HG03095 (cell line): ENCODE measurements around the gene BCAS1.

Source experiments
- ATAC-seq: cut with Tn5 transposase; IDR thresholded peaks from one replicate; pipeline ENCODE4 v1.9.1; 2021; ENCODE audit warnings: moderate library complexity; ENCODE audit not compliant: unreplicated experiment

BCAS1 gene

GRCh38 chr20:53914091-53914780, 156.2 kb downstream of the BCAS1 start:
- no peak for ATAC-seq

- no peak for ATAC-seq
Measured at GRCh38 chr20:53911301-53911700, 159.1 kb downstream of the BCAS1 start.

DNA sequence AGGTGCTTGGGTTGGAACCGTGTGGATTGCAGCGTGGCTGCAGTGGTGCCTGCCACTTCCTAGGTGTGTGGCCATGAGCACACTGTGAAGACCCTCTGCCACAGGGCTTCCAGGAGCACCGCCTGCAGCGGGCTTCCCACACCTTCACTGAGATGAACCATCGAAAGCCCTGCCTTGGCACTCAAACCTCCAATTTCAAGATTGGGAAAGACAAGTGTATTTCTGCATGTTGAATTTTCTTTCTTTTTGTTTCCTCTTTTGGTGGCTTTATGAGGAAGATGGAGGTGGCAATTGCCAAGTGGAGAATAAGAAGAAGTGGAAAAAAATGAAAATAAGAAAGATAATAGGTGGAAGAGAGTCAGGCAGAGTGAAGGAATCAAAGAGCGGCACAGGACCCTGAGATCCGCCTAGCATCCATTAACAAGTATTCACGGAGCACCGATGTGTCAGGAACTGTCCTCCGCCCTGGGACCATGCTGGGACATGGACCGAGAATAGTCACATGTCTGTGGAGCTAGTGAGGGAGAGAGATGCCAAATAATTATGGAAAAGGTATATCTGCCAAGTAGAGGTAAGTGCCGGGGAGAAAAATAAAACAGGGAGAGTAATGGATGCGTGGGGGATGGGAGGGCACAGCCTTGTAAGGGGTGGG, 159.9 kb downstream of the BCAS1 start:
- ATAC-seq = no peak

- no peak for ATAC-seq
Measured at GRCh38 chr20:53907968-53908751, 162.2 kb downstream of the BCAS1 start.

DNA sequence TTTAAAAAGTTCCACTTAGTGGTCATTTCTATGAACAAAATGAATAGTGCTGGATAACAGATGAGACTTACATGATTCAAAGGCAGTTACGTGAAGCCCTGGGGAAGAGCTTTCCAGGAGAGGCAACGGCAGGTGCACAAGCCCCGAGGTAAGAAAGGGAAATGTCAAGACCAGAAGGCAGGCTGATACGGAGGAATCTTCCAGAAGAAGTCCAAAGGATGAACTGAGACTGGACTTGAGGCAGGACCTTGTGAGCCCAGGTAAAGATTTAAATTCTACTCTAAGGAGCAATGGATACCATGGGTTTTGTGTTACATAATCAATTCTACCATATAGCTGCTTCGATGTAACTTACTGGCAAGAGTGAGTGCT, 164.6 kb downstream of the BCAS1 start:
- ATAC-seq = no peak

DNA sequence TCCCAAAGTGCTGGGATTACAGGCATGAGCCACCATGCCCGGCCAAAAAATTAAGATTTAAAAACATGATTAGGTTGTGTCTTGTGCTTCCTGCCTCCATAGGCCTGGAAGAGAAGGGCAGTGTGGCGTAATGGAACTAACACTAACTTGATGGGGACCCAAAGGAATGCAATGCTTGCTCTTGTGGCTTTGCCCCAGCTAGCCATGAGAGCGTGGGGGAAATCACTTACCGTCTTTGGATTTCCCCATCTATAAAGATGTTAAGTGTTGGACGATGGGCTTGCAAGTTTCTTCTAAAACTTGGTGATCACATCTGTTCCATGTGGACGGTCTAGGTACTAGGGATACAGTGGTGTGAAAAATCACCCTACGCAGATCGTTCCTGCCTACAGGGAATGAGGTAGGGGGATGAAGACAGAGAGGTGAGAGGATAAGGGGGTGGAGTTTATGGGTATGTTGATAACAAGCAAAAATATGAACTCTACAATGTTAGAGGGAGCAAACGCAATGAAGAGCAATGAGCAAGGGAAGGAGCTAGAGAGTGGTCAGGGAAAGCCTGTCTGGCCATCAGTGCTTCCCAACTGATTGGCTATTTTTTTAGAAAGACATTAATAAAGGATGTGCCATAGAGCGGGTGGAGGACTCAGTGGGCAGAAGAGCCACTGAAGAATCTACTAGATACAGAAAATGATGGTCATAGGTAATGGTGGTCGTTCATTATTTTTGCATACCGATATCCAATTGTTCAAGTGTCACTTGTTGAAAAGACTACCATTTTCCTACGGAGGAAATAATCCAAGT, 165.2 kb downstream of the BCAS1 start:
- ATAC-seq = no peak

GRCh38 chr20:53904261-53904660, 166.1 kb downstream of the BCAS1 start:
- no peak for ATAC-seq

GRCh38 chr20:53903652-53903987, 166.8 kb downstream of the BCAS1 start:
- no peak for ATAC-seq

GRCh38 chr20:53902968-53903651, 167.3 kb downstream of the BCAS1 start:
- no peak for ATAC-seq

- ATAC-seq = no peak
Measured at GRCh38 chr20:53901497-53902096, 168.8 kb downstream of the BCAS1 start.

DNA sequence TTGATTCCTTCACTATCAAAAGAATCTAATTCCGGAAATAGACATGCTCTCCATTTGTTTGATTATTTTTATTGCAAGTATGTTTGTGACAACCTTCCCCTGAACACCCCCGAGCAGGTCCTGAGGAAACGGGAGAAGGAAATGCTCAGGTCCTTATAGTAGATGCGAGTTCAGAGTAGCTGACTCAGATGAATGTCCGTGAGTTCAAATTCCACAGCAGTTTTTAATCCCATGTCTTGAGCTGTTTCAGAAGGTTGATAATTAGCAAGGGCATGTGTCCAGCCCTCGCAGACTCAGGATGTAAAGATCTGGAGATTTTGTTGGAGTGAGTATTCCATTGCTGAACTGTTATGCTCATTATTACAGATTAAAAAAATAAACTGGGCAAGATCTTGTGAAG, 169.3 kb downstream of the BCAS1 start:
- ATAC-seq = no peak

- ATAC-seq = no peak
Measured at GRCh38 chr20:53900380-53900999, 169.9 kb downstream of the BCAS1 start.

GRCh38 chr20:53899351-53900167, 170.8 kb downstream of the BCAS1 start:
- ATAC-seq = peak; percentile 86

DNA sequence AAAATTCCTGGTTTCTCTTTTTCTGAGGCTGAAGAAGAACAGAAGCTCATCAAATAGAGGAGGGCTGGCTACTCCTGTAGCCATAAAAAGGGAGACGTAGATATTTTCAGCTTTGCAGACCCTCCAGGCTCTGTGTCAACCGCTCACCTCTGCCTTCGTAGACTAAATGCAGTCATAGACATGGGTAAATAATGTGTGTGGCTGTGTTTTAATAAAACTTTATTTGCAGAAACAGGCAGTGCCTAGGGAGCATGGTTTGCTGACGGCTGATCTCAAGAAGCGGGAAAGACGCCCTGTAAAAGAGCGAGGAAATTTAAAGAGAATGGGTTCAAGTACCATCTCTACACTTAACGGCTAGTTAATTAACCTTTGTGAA, 171.8 kb downstream of the BCAS1 start:
- no peak for ATAC-seq

DNA sequence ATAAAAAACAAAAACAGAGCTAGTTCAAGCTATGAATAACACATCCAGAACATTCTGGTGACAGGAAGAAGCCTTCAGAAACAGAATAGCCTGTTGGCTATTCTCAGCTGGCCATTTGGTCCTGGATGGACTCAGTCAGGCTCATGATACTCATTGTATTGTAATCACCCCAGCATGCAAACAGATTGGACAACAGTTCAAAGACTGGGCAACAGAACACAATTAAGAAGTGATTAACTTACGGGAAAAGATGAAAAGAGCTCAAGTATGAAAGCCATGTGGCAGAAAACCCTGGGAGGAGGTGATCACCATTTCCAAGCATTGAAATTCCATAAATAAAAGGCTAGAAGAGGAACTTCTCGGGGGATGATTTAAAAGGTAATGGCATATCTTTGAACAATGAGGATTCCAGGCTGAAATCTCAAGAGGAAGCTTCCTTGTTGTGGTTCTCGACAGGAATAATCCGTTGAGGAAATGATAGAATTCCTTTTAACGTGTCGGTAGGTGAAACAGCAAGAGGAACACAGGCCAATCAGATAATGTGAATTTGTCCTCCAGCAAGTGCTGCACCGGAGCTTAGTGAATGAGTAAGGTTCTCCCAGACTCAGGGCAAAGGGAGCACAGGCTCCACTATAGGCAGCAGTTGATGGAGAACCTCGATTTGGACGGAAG, 172.4 kb downstream of the BCAS1 start:
- no peak for ATAC-seq

DNA sequence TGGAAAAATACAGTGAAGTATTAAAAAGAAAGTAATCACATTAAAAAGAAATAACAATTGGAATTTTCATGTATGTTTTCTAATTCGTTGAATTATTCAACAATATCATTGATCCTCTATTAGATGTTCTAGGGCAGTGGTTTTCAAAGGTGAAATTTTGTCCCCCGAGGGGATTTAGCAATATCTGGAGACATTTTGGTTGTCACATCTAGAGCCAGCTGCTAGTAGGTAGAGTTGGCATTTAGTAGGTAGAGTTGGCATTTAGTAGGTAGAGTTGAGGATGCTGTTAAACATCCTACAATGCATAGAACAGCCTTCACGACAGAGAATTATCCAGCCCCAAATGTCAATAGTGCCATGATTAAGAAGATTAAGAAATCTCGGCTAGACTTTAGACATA, 173.7 kb downstream of the BCAS1 start:
- ATAC-seq = no peak

- ATAC-seq = no peak
Measured at GRCh38 chr20:53896041-53896440, 174.4 kb downstream of the BCAS1 start.

GRCh38 chr20:53895385-53895755, 175.0 kb downstream of the BCAS1 start:
- ATAC-seq = no peak
